ENCODE data around the gene ITPA.

DNA sequence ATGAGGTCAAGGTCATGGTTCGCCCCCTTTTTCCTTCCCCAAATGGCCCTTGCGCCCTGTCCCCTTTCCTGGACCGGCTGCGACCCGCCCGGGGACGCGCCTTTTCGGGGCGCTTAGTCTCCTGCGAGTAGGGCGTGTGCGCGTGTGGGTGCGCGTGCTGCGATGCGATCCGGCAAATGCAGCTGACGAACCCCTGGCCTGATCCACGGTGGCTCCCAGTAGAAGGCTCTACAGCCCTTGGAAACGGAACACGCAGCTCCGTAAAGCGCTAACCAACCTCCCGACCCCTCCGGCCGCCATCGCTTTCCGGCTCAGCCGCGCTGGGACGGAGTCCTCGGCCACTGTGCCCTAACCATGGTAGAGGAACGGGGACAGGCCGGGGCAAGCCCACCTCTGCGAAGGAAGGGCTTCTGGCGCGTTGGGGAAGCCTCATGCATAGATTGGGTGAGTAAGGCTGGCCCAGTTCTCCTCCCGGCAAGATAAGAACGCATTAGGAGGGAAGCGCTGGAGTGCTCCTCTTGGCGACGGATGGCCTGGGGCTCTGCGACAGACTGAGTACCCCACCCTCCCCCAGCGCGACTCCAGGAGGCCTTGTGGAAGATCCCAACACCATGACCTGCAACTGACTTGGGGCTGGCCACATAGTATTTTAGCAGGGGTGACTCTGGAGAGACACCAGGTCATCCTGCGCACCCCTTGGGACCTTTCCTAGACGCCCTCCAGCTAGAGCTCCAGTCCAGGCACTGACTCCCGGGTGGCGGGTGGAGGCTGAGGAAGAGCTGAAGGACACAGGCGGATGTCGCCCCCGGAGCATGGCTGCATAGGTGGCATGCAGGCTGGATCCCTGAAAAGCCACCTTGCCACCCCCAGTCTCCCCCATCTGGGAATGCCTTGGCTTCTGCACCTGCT lies 30.8 kb downstream of the ITPA start:
- no peak for TF ChIP-seq EZH2 (IDR thresholded peaks at IDR 0.05; ENCODE audit: low read depth, unreplicated experiment)
- no peak for TF ChIP-seq POLR2AphosphoS5 (IDR thresholded peaks at IDR 0.05; ENCODE audit: low read depth)
- TF ChIP-seq, protein P1, sequence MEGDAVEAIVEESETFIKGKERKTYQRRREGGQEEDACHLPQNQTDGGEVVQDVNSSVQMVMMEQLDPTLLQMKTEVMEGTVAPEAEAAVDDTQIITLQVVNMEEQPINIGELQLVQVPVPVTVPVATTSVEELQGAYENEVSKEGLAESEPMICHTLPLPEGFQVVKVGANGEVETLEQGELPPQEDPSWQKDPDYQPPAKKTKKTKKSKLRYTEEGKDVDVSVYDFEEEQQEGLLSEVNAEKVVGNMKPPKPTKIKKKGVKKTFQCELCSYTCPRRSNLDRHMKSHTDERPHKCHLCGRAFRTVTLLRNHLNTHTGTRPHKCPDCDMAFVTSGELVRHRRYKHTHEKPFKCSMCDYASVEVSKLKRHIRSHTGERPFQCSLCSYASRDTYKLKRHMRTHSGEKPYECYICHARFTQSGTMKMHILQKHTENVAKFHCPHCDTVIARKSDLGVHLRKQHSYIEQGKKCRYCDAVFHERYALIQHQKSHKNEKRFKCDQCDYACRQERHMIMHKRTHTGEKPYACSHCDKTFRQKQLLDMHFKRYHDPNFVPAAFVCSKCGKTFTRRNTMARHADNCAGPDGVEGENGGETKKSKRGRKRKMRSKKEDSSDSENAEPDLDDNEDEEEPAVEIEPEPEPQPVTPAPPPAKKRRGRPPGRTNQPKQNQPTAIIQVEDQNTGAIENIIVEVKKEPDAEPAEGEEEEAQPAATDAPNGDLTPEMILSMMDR (conservative IDR thresholded peaks at IDR 0.05; ENCODE audit: low read depth in 2 of 2): no peak
- no peak for TF ChIP-seq ZNF331 (CRISPR knock-in tag; IDR thresholded peaks at IDR 0.05; ENCODE audit: low read depth)
- TF ChIP-seq EZH2phosphoT487 (IDR thresholded peaks at IDR 0.05; ENCODE audit: unreplicated experiment): no peak

All from GM23338 (cell line).